Left renal pelvis (tissue), 4 donors: ENCODE data around the gene SIK1. TPM values are rescaled to one million over a fixed set of nuclear protein-coding genes. Genes with fewer than 3 reads are reported as not detected.
"Not testable (repeated sequence)": the region's sequence is repeated elsewhere in the genome, so short reads cannot be mapped to it uniquely, and the experiment has no call there.

Experiments used
- DNase-seq, 4 donors: peaks; one replicate each; pipeline ENCODE4 v3.0.0-alpha.2; 2013; ENCODE audit warnings: low read depth in 4 of 4, low spot score in 3 of 4
- polyA plus RNA-seq, 4 donors: library from polyadenylated mRNA; unstranded; fragments of 120-200 nt; gene quantifications; one replicate each; pipeline ENCODE4 v1.2.1, GENCODE V29; 2013; ENCODE audit not compliant: insufficient read length in 4 of 4

The SIK1 gene
- polyA plus RNA-seq, 4 donors: 1.5 to 6.5 (median 4.2) TPM

DNA sequence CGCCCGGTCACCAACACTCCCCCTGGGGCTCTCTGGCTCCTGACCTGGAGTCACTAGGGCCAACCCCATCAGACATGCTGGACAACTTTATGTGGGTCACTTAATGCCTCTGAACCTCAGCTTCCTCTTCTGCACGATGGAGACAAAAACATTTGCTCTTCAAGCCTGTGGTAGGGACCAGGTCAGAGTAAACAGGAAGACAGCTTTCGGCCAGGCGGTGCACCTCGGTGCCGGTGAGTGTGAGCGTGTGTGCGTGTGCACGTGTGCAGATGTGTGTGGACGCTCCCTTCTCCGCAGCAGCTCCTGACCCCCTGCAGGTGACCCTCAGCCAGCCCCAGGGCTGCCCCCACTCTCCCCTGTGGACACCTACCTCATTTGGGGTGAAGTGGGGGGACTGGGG, 28.4 kb downstream of the SIK1 start:
- DNase-seq: not testable (repeated sequence)

DNA sequence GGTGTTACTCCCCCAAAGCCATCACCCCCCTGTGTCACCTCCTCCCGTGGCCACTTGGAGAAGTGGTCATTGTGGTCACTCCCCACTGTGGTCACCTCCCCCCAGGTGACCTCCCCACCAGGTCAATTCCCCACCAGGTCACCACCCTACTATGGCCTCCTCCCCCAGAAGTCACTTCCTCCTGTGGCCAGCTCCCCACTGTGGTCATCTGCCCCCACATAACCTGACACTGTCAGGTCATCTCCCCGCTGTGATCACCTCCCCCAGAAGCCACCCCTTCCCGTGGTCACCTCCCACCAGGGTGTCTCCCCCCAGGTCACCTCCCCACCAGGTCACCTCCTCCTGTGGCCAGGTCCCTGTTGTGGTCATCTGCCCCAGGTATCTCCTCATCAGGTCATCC, 28.9 kb downstream of the SIK1 start:
- DNase-seq: not testable (repeated sequence)

DNA sequence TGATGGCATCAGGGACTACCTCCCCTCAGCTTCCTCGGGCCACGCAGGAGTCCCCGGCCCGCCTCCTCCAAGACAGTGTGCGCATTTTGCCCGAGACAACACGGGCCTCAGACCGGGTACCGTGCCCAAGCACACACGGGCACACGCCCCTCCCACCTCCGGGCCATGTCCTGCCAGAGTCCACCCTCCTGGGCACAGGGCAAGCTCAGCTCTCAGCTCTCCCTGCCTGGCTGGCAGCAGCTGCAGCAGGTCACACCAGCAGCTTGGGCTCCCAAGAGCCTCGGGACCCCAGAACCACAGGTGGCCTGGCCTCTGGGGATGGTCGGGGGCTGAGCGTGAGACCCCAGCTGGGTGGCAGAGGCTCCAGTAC, 29.5 kb downstream of the SIK1 start:
- not testable (repeated sequence) for DNase-seq

DNA sequence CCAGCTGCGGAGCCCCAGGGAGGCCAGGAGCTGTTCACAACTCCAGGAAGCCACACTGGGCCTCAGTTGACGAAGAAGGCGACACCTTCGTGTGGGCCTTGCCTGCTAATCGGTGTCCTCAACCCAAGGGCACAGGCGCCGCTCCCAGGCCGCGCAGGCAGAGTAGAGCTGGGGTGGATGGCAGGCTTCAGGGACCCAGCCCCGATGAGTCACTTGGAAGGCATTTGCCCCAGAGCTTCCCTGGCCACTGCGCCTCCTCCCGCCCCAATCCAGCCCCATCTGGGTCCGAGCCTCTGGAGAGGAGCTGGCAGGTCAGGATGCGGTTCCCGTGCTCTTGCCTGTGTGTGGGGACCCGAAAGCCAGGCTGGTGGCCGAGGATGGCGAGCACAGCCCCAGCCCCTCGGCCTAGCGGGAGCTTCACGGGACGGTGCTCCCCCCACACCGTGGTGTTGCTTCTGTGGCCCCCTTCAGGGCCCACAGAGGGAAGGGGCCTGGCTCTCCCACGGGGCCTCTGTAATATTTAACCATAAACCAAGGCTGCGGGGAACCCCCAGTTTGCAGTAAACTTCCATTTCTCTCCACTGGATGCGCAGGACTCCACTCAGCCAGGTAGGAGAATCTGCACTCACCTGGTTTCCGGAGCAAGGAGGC, 30.0 kb downstream of the SIK1 start:
- not testable (repeated sequence) for DNase-seq

DNA sequence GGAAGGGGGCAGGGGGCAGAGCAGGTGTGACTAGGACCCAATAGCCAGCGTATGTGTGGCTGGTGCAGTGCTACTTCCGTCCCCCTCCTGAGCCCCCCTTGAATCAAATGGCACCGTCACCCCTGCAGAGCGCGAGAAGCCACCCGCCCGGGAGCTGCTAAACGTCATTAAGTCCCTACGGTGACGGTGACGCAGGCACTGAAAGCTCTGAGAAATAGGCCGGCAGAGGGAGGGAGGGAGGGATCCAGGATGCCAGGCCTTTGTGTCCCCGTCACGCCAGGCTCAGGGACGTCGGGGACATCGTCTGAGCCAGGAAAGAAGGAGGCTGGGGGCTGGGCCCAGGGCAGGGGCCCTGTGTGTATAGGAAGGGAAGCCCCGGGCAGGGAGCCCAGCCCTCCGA, 43.6 kb downstream of the SIK1 start:
- DNase-seq: not testable (repeated sequence)

DNA sequence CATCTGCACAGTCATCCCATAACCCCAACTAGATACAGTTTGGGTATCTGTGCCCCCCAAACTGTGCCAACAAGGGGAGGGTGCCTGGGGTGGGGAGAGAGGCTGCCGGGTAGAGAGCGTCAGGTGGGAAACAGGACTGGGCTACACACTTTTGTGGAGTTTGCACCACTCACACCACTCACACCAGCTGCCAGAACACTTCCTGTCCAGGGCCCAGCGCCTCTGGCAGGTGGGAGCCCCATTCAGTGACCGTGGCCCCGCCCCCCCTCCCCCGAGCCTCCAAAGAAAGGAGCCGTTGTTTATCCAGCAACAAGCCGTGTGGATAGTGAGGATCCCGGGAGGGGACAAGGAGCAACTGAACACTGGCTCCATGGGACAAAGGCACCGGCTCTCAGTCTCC, 44.0 kb downstream of the SIK1 start:
- DNase-seq: not testable (repeated sequence)

DNA sequence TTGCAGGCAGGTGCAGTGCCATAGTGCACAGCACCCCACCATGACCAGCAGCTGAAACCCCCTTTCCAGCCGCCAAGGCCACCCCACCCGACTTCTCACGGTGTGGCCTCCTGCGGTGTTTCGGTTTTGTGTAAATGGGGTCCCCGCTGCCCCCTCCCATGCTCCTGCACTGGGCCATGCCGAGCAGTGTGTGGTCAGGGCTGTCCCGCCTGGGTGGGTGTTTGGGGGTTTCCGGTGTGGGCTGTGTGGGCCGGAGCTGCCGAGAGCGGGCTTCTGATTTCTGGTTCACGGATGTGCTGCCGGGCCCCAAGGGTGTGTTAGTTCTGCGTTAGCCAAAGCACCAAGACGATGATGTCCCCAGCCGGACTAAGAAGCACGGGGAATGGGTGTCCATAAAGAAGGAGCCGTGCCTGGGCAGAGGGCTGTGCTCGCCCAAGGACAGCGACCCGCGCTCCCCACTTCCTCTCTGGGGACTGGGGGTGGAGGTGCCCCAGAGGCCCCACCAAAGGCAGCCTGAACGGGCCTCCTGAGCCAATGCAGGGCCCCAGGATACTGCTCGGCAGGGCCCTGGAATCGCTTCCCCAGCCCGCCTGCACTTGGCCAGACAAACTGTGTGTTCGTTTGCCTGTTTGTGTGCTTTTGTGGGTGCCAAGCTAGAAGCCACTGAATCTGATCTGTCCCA, 45.9 kb downstream of the SIK1 start:
- not testable (repeated sequence) for DNase-seq

DNA sequence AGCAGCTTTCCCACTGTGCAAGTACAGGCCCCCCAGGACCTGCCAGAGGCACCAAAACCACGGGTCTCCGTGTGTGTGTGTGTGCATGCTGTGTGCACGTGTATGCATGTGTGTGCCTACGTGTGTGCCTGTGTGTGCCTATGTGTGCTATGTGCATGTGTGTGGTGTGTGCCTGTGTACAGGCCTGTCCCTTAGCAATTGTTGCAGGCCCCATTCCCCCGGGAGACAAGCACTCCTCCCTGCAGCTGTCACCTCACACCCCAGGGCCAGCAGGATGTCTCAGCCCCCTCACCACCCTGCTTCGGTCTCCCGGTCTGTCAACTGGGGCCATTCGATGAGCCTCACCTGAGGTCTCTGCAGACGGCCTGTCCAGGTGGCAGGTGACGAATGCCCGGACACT, 46.6 kb downstream of the SIK1 start:
- not testable (repeated sequence) for DNase-seq

DNA sequence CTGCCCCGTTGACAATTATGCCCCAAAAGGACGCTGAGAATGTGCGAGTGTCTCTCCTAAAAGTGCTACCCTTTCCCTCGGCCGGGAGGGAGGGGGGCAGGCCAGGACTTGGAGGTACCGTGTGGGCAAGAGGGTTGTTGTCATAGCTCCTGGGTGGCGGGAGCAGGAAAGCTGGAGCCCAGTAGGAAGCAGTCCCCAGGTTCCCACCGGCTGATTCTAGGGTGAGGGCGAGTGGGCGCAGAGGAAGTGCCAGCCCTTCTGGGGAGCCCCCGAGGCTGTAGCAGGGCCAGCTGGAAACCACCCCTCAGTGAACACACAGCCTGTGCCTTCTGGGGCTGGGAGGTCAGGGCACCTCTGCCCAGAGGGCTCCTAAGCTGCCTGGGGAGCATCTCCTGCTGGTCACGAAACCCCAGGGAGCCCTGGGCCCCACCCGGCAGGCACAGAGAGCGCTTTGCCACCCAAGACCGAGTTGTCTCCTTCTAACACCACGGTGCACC, 47.3 kb downstream of the SIK1 start:
- not testable (repeated sequence) for DNase-seq

DNA sequence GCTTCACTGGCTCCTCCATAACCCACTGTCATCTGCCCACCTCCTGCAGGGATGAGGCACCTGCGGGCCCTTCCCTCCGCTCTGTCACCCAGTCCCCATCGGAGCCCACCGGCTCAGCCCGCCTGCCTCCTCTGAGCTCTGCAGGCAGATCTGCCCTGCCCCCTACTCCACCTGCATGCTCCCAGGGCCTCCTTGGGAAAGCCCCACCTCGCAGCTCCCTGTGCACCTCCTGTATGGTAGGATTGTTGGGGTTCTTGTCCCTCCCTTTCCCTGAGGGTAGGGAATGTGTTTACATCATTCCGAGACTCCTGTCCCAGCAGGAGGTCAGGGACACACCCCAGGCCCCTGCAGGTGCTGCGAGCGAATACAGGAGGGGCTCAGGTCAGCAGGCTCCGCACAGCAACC, 50.5 kb downstream of the SIK1 start:
- no peak for DNase-seq

DNA sequence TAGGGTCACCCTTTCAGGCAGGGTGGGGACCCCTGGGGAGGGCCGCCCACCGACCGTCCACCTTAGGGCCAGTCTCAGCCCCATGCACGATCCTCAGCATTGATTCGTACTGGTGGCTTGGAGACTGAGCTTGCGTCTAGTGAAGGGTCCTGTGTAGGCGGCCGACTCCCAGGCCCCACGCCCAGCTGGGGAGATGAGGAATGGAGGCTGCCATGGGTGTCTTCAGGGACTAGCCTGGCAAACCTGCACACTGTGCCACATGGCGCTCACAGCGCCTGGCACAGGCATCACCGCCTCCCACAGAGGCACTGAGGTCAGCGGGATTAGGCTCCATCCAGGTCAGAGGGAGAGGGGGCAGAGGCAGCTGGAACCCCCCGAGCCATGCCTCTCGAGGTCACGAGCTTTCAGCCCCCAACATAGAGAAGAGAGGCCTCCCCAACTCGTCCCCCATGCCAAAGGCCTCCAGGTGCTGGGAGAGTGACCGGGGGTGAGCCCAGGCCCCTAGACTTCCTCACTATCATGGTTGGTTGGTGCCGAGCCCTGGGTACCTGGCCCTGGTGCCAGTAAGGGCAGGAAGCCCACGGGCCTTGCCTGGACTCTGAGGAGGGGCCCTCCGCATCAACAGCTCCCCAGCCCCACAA, 51.0 kb downstream of the SIK1 start:
- DNase-seq: no peak

DNA sequence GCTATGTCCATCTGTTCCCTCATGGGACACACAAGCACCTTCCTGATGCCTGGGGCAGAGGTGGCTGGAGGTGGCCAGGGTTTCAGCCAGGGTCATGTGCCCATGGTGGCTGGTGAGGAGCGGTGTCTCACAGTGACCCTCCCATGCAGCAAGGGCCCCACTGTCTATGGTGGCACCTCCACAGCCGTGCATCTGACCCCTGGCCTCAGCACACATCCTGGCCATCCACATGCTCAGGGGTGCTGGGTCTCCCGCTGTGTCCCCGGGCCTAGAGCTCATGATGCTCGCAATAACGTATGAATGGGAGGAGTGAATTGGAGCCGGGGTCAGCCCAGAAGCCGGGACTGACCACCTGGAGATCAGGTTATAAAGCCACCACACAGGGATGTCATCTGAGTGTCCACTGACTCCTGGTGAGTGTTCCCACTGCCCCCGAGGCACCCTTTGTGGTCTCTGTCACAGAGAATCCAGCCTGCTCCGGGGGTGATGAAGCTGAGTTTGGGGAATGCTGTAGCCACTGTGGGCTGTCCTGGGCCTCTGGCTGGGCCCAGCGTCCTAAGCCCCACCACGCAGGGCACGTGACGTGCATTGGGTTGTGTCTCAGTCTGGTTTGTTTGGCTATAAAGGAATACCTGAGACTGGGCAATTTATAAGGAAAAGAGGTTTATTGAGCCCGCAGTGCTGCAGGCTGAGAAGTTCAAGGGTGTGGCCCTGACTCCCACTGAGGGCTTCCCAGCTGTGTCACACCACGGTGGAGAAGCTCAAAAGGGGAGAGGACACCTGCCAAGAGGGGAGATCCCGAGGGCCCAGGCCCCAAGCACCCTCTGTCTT, 51.7 kb downstream of the SIK1 start:
- DNase-seq: no peak

DNA sequence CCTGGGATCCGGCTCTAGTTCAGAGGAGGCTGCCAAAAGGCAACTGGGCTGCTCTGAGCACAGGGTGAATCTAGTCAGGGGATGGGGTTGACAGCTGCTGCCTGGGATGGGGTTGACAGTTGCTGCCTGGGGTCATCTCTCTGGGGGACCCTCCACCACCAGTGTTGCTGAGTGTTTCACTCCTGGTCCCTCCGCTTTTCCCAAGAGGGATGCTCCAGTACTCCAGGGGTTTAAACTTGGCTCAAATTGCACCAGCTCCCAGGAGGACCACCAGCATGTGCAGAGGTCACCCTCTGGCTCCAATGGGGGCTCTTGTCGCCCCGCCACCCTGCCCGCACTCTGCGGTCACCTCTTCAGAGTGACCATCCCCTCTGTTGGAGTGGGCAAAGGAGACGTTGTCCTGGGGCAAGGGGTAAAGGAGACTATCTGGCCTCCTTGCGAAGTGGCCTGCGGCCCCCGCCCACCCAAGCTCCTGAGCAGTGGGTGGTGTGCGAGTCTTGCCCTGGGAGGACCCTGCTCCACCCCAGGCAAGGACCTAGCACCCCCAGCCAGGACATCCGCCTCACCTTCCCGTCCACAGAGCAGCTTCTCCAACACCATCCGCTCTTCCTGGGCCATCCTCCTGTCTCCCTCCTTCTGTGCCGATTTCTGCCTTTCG, 52.6 kb downstream of the SIK1 start:
- DNase-seq: no peak

DNA sequence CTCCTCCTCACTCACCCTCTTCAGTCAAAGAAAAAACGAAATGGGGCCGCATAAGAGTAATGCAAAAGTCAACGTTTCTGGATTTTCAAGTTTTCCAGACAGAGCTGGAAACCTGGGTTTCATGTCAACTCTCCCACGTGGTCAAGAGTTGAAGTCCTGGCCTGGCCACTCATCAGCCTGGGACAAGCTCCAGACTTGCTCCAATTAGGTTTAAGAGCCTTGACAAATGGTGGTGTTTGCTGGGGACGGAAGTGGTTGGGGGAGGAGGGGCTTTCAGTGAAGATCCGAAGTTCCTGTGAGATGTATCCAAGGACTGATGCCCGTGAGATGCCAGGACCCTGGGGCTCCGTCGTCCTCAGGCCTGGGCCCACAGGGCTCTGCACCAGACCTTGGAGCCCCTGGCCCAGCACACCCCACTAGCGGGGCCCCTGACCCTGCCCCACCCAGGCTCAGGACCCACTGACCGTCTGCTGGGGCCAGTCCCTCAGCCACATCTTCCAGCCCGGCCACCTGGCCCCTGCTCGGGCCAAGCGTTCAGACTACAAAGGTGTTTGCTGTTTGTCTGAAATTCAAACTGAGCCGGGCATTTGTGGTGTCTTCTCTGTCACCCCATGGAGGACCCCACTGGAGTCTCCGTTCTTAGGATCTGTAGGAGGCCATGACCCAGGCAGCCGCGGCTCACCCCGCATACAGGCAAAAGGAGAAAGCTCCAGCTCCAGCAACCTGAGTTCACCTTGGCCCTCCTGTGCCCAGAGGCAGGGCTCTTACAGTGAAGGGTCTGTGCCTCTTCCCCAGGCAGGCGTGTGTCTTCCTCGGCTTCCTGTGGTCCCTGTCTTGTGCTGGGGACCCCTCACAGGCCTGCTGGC, 53.3 kb downstream of the SIK1 start:
- DNase-seq: no peak

DNA sequence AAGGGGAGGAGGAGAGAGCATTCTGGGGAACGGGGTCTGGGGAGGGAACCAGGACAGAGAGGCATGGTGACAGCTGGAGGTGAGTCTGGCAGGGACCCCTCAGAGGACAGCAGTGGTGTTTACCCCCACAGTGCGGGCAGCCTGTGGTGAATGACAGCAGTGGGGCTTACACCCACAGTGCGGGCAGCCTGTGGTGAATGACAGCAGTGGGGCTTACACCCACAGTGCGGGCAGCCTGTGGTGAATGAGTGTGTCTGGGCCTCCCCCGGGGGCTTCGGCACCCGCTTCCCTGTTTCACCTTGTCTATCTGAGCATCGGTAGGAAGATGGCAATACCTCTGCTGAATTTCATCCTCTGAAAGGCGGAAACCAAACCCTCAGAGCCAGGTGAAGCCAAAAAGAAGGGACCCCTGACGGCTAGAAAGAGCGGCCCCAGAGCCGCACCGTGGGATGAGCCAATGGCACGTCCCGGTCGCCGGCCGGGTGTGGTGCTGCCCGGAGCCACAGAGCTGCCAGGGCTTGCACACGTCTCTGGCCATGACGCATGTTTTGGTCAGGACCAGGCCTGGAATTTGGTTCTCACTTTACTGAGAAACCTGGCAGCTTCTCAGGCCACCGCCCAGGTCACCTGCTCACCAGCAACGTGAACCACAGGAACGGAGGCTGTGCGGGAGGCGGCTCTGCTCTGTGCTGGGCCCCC, 54.1 kb downstream of the SIK1 start:
- DNase-seq: no peak

DNA sequence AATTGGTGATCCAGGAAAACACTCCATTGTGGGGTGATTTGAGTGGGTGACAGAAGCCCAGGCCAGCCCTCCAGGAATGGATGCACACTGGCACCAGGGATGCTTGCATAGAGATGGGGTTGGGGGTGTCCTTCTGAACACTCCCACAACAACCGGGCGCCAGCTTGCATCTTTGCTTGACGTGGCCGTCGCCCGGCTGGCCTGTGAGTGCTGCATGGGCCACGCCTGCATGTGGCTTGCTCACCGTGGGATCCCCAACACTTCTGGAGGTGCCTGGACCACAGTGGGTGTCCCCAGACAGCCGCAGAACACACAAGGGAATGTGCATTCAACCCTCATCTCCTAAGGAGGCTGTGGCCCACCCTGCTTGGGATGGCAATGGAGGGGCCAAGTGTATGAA, 55.1 kb downstream of the SIK1 start:
- DNase-seq: no peak

DNA sequence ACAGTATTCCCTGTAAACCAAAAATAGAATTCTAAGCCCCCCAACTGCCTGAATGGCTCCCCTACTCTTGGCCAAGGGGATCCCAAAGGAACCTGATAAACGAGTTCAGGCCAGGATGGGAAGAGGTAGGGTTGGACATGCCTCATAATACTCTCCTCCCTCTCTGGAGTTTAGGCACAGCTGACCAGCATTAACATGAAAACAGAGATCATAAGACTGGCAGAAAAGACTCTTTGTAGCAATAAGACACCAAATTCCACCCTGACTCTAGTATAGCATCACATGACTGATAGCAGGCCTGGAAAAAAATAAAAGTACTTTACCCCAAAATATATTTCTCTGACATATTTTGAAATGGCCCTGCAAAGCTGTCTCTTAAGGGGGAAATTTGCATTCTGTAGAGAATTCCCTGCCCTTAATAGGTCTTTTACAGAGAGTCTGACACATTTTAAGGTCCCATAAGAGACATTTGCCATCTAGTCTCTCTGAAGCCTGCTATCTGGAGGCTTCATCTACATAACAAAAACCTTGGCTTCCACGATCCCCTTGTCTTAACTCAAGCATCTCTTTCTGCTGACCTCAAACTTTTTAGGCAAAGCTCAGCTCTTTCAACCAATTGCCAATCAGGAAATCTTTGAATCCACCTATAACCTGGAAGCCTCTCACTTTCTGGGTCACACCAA, 55.9 kb downstream of the SIK1 start:
- no peak for DNase-seq

DNA sequence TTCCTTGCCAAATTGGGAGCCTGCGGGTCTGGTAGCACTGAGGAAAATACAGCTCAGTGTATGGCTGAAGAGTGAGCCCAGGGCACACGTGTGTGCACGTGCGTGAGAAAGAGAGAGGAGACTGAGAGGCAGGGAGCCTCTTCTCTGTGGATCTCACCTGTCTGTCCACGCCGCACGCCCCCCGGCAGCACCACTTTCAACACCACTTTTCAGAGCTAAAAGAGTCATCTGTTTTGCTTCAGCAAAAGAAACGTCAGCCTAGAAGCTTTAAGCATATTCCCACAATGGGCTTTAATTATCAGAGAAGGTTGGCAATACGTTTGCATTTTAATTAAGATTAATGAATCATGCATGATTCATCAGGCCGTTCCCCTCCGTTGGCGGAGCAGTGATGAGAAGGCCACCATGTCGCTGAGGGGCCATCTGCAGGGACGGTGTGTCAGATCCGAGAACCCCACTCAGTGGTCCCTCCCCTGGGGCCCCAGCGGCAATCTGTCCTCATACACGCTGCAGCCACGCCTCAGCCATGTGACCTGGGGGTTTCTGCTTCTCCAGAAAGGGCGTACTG, 56.8 kb downstream of the SIK1 start:
- DNase-seq: no peak
